HL-60 (cell line): Measurements from ENCODE around the gene NACA2.
"Not testable (repeated sequence)": the region's sequence is repeated elsewhere in the genome, so short reads cannot be mapped to it uniquely, and the experiment has no call there.

Experiments
- DNase-seq, 2 experiments: peaks; one replicate each; pipeline ENCODE4 v3.0.0-alpha.2; 2010 to 2020; ENCODE audit warnings: low read depth in 1 of 2, low spot score in 1 of 2
- H3K27ac ChIP-seq: fragments of 250-450 bp; sonication (Bioruptor Pico); replicated peaks from 2 replicates; pipeline ENCODE4 v1.5.1; 2020; ENCODE audit warnings: mild to moderate bottlenecking, moderate library complexity
- H3K27me3 ChIP-seq: fragments of 250-450 bp; sonication (Bioruptor Pico); 2 replicates; pipeline ENCODE4 v1.5.1; 2021; ENCODE audit warnings: mild to moderate bottlenecking, moderate library complexity; ENCODE audit not compliant: insufficient read depth, poor library complexity, severe bottlenecking
- H3K4me3 ChIP-seq: replicated peaks from 2 replicates; pipeline ENCODE4 v1.5.1; 2011; ENCODE audit warnings: mild to moderate bottlenecking, control low read depth, low read length; ENCODE audit not compliant: insufficient read depth
- GABPA ChIP-seq: IDR thresholded peaks from 2 replicates; pipeline ENCODE4 v1.6.1; 2012; ENCODE audit warnings: low read depth
- POLR2AphosphoS5 ChIP-seq: IDR thresholded peaks from 2 replicates; pipeline ENCODE4 v1.6.1; 2012; ENCODE audit warnings: low read depth
- SPI1 ChIP-seq: IDR thresholded peaks from 2 replicates; pipeline ENCODE4 v1.6.1; 2012; ENCODE audit warnings: low read depth, mild to moderate bottlenecking, borderline replicate concordance
- TF ChIP-seq, protein P1 (sequence below): IDR thresholded peaks from 2 replicates; pipeline ENCODE4 v1.6.1; 2012; ENCODE audit warnings: low read depth; ENCODE audit not compliant: insufficient replicate concordance
- TF ChIP-seq, protein P2 (sequence below): IDR thresholded peaks from one replicate; pipeline ENCODE4 v1.5.1; 2011; ENCODE audit warnings: low read length, control low read depth, inconsistent platforms; ENCODE audit not compliant: insufficient read depth

Gene NACA2

GRCh38 chr17:61569525-61569924 lies 21.5 kb downstream of the NACA2 start:
- H3K27me3 ChIP-seq, H3K4me3 ChIP-seq, H3K27ac ChIP-seq, DNase-seq: not testable (repeated sequence)

GRCh38 chr17:61568219-61569072 lies 22.6 kb downstream of the NACA2 start:
- Histone ChIP-seq H3K27me3 (no peaks in the 10 kb centered on the region), H3K27ac (no peak overlapping the region), H3K4me3 (no peak overlapping the region)
- TF ChIP-seq GABPA (no peak), SPI1 (no peak), POLR2AphosphoS5 (no peak)
- TF ChIP-seq, protein P1, sequence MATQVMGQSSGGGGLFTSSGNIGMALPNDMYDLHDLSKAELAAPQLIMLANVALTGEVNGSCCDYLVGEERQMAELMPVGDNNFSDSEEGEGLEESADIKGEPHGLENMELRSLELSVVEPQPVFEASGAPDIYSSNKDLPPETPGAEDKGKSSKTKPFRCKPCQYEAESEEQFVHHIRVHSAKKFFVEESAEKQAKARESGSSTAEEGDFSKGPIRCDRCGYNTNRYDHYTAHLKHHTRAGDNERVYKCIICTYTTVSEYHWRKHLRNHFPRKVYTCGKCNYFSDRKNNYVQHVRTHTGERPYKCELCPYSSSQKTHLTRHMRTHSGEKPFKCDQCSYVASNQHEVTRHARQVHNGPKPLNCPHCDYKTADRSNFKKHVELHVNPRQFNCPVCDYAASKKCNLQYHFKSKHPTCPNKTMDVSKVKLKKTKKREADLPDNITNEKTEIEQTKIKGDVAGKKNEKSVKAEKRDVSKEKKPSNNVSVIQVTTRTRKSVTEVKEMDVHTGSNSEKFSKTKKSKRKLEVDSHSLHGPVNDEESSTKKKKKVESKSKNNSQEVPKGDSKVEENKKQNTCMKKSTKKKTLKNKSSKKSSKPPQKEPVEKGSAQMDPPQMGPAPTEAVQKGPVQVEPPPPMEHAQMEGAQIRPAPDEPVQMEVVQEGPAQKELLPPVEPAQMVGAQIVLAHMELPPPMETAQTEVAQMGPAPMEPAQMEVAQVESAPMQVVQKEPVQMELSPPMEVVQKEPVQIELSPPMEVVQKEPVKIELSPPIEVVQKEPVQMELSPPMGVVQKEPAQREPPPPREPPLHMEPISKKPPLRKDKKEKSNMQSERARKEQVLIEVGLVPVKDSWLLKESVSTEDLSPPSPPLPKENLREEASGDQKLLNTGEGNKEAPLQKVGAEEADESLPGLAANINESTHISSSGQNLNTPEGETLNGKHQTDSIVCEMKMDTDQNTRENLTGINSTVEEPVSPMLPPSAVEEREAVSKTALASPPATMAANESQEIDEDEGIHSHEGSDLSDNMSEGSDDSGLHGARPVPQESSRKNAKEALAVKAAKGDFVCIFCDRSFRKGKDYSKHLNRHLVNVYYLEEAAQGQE: no peak
- TF ChIP-seq, protein P2, sequence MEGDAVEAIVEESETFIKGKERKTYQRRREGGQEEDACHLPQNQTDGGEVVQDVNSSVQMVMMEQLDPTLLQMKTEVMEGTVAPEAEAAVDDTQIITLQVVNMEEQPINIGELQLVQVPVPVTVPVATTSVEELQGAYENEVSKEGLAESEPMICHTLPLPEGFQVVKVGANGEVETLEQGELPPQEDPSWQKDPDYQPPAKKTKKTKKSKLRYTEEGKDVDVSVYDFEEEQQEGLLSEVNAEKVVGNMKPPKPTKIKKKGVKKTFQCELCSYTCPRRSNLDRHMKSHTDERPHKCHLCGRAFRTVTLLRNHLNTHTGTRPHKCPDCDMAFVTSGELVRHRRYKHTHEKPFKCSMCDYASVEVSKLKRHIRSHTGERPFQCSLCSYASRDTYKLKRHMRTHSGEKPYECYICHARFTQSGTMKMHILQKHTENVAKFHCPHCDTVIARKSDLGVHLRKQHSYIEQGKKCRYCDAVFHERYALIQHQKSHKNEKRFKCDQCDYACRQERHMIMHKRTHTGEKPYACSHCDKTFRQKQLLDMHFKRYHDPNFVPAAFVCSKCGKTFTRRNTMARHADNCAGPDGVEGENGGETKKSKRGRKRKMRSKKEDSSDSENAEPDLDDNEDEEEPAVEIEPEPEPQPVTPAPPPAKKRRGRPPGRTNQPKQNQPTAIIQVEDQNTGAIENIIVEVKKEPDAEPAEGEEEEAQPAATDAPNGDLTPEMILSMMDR: no peak
- DNase-seq: no peak

DNA sequence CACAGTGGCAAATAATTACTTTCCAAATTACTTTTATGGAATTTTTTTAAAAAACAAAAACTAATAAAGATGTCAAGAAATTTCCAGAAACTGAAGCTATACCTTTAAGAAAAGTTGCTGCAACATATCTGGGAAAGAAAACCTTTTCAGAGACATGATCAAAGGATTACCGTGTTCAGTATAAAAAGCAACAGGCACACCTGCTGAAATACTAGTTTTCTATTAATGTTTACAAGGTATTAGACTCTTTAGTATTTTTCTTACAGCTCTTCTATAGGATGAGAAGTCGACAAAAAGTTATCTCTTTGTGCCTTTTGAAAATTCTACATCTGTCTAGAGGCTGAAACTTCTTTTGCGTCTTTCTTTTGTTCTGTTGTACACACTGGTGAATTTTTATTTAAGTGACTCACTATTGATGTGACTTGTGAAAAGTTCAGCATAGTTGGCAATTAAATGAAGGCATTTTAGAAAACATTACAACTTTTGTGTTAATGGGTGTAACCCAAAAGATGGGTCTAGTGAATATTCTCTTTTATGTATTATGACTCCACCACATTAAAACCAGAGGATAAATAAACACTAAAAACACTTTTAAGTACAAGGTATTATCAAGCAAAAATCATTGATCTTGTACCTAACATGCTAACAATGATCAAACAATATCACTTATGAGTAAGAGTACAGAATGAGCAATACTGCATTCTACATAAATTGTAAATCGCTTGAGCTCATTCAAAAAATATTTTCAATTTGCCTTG lies 23.8 kb downstream of the NACA2 start:
- DNase-seq: no peak
- no peak overlapping the region for H3K27ac ChIP-seq
- no peak overlapping the region for H3K4me3 ChIP-seq
- no peaks in the 10 kb centered on the region for H3K27me3 ChIP-seq
- TF ChIP-seq GABPA (no peak), POLR2AphosphoS5 (no peak), SPI1 (no peak)
- TF ChIP-seq, protein P2: no peak
- TF ChIP-seq, protein P1: no peak

- H3K4me3 ChIP-seq, H3K27ac ChIP-seq, H3K27me3 ChIP-seq, DNase-seq: not testable (repeated sequence)
Measured at GRCh38 chr17:61566448-61566847, 24.6 kb downstream of the NACA2 start.

- H3K4me3 ChIP-seq: not testable (repeated sequence)
Measured at GRCh38 chr17:61565850-61566249, 25.2 kb downstream of the NACA2 start.

More at GRCh38 chr17:61565850-61566249, 25.2 kb downstream of the NACA2 start:
- not testable (repeated sequence) for DNase-seq, H3K27me3 ChIP-seq, H3K27ac ChIP-seq
